ENCODE data around the gene TMOD1. TPM values are rescaled to one million over a fixed set of nuclear protein-coding genes. Genes with fewer than 3 reads are reported as not detected.

TMOD1 gene
- total and polyA plus RNA-seq, 2 of the 13 experiments (the other 11 are each of a cell fraction or from before 2014, with no cell fraction given) = 0.04 to 0.07 TPM

DNA sequence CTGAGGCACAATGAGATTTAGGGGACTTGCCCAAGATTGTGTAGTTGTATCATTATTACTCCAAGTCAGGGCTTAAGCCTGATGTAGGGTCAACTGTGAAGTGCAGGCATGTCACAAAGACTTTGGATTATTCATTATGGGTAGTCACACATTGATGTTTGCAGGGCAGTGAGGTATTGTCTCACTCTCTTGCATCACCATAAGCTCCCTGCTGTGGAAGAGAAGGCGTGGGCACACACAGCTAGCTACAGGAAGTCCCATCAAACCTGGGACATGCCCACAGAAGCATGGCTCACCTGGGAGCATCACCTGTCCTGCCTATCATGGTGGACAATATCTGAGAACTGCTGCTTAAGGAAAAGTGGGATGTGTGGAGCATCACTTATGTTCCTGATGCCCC is 42.1 kb downstream of the TMOD1 start:
- peaks cover 16% of the 10 kb centered on the region for H3K4me1 ChIP-seq (ENCODE audit: insufficient read depth, low read length)
- no TSS peak for BruUV-seq (replicated peaks)

DNA sequence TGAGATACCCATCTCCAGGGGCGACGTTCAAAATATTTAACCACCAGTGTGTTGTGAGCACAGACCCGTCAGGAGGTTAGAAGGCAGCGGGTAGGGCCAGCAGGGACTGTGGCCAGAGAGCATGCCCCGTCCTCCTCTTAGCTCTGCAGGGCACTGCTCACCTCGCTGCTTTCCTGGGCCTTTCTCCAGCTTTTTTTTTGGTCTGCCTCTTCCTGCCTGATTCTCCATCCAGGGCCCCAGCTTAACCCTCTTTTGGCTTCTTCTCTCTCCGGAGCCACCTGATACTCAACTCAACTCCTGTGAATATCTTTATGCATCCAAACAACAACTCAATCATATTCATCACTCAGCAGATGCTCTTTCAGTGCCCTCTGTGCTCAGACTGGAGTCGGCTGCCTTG is 44.0 kb downstream of the TMOD1 start:
- Histone ChIP-seq H3K4me2 (ENCODE audit: low read depth, low read length) (no peak overlapping the region), H3K27me3 (ENCODE audit: control insufficient read depth in 1 of 2, insufficient read depth in 2 of 2, low read length in 2 of 2) (0 out of 5 replicates have a peak, but pooled peaks cover 0 to 2% of the 10 kb centered on the region in 2 experiments), H3K27ac (ENCODE audit: extremely low read length, insufficient read depth, low read length) (no peak overlapping the region), H4K20me1 (ENCODE audit: insufficient read depth, low read length) (no peaks in the 10 kb centered on the region), H3K9ac (ENCODE audit: insufficient read depth, low read depth, low read length) (no peak overlapping the region), H3K4me3 (replicated peaks in 1 of 3; ENCODE audit: insufficient read depth in 1 of 3, low read depth in 2 of 3, low read length in 3 of 3) (no peak overlapping the region), H3K79me2 (ENCODE audit: insufficient read depth, low read length) (no peaks in the 10 kb centered on the region), H2AFZ (ENCODE audit: low read length) (no peak overlapping the region), H3K4me1 (ENCODE audit: insufficient read depth, low read length) (peaks cover 16% of the 10 kb centered on the region), H3K36me3 (replicated peaks in 1 of 2; ENCODE audit: control insufficient read depth in 1 of 2, insufficient read depth in 2 of 2, low read length in 2 of 2) (no peaks in the 10 kb centered on the region), H3K9me3 (ENCODE audit: low read length) (no peaks in the 10 kb centered on the region)
- ChIA-PET POLR2A (no interaction called here), CTCF (ENCODE audit: low intra/inter-chr PET ratio, low total read pairs) (no interaction called here)
- no peak for FAIRE-seq
- peak; percentile 82 for ATAC-seq
- no TSS peak for BruUV-seq (replicated peaks)
- no peak for DNase-seq (ENCODE audit: low spot score)
- WGBS (ENCODE audit: low lambda C conversion rate) = 15% methylated on average over 8 of the region's 8 CpGs
- intact Hi-C loops (cut with micrococcal nuclease; ENCODE audit: unreplicated experiment) (no loop called here), in situ Hi-C loops (cut with HindIII; ENCODE audit: extremely low pct_ligation_motif_present, low pct_unique_long_range_greater_than_20kb) (no loop called here)
- TF ChIP-seq FOXP1 (IDR thresholded peaks at IDR 0.05) (no peak), FOXP1 (CRISPR knock-in tag; IDR thresholded peaks at IDR 0.05) (no peak), PRPF4 (IDR thresholded peaks at IDR 0.05; ENCODE audit: low read depth, low read length, poor library complexity, severe bottlenecking) (no peak), ZNF614 (CRISPR knock-in tag; IDR thresholded peaks at IDR 0.05; ENCODE audit: borderline replicate concordance) (no peak), HNRNPL (IDR thresholded peaks at IDR 0.05; ENCODE audit: low read depth, low read length) (no peak), BCL6 (CRISPR knock-in tag; IDR thresholded peaks at IDR 0.05) (no peak), IRX3 (CRISPR knock-in tag; IDR thresholded peaks at IDR 0.05; ENCODE audit: borderline replicate concordance, low read depth) (no peak), ZNF17 (CRISPR knock-in tag; IDR thresholded peaks at IDR 0.05) (no peak), ZNF780A (CRISPR knock-in tag; IDR thresholded peaks at IDR 0.05) (no peak), SAFB2 (CRISPR knock-in tag; IDR thresholded peaks at IDR 0.05; ENCODE audit: borderline replicate concordance, low read depth) (no peak), ZSCAN29 (CRISPR knock-in tag; conservative IDR thresholded peaks at IDR 0.05) (no peak)

More for the DNA sequence above, 42.1 kb downstream of the TMOD1 start:
- no peak overlapping the region for H2AFZ ChIP-seq (ENCODE audit: low read length)
- peak; percentile 13 for DNase-seq (ENCODE audit: low spot score)
- TF ChIP-seq SPEN (CRISPR knock-in tag; IDR thresholded peaks at IDR 0.05; ENCODE audit: low read depth) (no peak), ZNF430 (CRISPR knock-in tag; IDR thresholded peaks at IDR 0.05) (no peak), ZMYM4 (CRISPR knock-in tag; IDR thresholded peaks at IDR 0.05) (no peak), GABPB1 (CRISPR knock-in tag; IDR thresholded peaks at IDR 0.05) (no peak), HNF4A (CRISPR knock-in tag; IDR thresholded peaks at IDR 0.05) (no peak), CEBPB (IDR thresholded peaks at IDR 0.05; ENCODE audit: borderline replicate concordance, low read depth, low read length) (peak; percentile 63; the same call in 1 of the 2 replicates), HNRNPUL1 (IDR thresholded peaks at IDR 0.05; ENCODE audit: low read depth, low read length) (no peak), ZNF644 (CRISPR knock-in tag; IDR thresholded peaks at IDR 0.05; ENCODE audit: low read depth) (no peak)
- intact Hi-C loops (cut with micrococcal nuclease; ENCODE audit: unreplicated experiment) = no loop called here
- H3K4me2 ChIP-seq (ENCODE audit: low read depth, low read length) = no peak overlapping the region
- no peaks in the 10 kb centered on the region for H3K9me3 ChIP-seq (ENCODE audit: low read length)
- ChIA-PET POLR2A (no interaction called here), CTCF (ENCODE audit: low intra/inter-chr PET ratio, low total read pairs) (no interaction called here)
- peak; percentile 48; the same call in 2 of the 3 replicates for ATAC-seq
- no peaks in the 10 kb centered on the region for H3K79me2 ChIP-seq (ENCODE audit: insufficient read depth, low read length)
- H3K4me3 ChIP-seq (replicated peaks in 1 of 3; ENCODE audit: insufficient read depth in 1 of 3, low read depth in 2 of 3, low read length in 3 of 3) = no peak overlapping the region
- no peaks in the 10 kb centered on the region for H3K36me3 ChIP-seq (replicated peaks in 1 of 2; ENCODE audit: control insufficient read depth in 1 of 2, insufficient read depth in 2 of 2, low read length in 2 of 2)
- in situ Hi-C loops (cut with HindIII; ENCODE audit: extremely low pct_ligation_motif_present, low pct_unique_long_range_greater_than_20kb) = no loop called here
- no peak for FAIRE-seq
- H4K20me1 ChIP-seq (ENCODE audit: insufficient read depth, low read length) = no peaks in the 10 kb centered on the region
- no peak overlapping the region for H3K27ac ChIP-seq (ENCODE audit: extremely low read length, insufficient read depth, low read length)
- H3K9ac ChIP-seq (ENCODE audit: insufficient read depth, low read depth, low read length) = no peak overlapping the region
- 11% methylated on average over 1 of the region's 1 CpG for WGBS (ENCODE audit: low lambda C conversion rate)
- 0 out of 5 replicates have a peak, but pooled peaks cover 0 to 3% of the 10 kb centered on the region in 2 experiments for H3K27me3 ChIP-seq (ENCODE audit: control insufficient read depth in 1 of 2, insufficient read depth in 2 of 2, low read length in 2 of 2)
